NCI-H1694 treated with DMSO at 0.1 percent for 48 hours (cell line): ENCODE measurements around the gene POU2F3.
"Not testable (repeated sequence)": the region's sequence is repeated elsewhere in the genome, so short reads cannot be mapped to it uniquely, and the experiment has no call there.

Source experiments
- DNase-seq: peaks from one replicate; lab custom pipeline; 2025; lab: John Stamatoyannopoulos, UW

The POU2F3 gene

GRCh38 chr11:120249279-120250262 lies 9.6 kb downstream of the POU2F3 start:
- no peak for DNase-seq

GRCh38 chr11:120253377-120253776 lies 13.4 kb downstream of the POU2F3 start:
- not testable (repeated sequence) for DNase-seq

- no peak for DNase-seq
Observed at GRCh38 chr11:120254788-120255518, 15.0 kb downstream of the POU2F3 start.

DNA sequence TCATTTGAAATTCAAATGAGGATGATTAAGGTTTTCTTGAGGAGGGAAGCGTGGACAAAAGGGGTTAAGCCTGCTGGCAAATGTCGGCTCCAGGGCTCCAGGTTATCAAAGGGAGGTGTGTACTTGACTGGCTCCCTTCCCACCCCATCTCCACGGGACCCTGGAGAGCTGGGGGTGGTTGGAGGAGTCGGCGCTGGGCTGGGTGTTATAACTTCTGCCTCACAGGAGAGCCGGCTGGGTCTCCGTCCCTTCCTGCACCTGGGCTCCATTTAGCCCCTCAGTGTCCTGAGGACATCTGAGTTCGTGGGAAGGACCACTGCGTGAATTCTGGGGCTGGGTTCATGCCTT lies 15.6 kb downstream of the POU2F3 start:
- DNase-seq = no peak

GRCh38 chr11:120256178-120256577 lies 16.2 kb downstream of the POU2F3 start:
- DNase-seq = no peak

- DNase-seq = no peak
Observed at GRCh38 chr11:120256779-120257178, 16.8 kb downstream of the POU2F3 start.

DNA sequence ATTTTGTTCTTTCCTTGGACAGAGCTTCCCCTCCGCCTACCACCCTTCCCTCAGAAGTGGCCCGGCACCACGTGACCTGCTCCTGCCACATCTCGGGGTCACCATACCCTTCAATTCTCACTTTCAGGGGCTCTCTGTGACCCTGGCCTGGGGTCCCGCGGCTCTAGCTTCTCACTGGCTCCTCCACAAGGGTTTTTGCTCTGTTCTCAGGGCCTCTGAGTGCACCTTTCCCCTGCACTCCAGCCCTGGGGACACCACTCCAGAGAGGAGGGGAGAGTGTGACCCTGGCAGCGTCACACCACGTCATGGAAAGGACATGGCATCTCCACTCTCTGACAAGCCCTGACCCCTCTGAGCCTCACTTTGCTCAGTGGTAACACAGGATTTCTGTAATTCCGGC lies 17.4 kb downstream of the POU2F3 start:
- no peak for DNase-seq

- DNase-seq = no peak
Observed at GRCh38 chr11:120258661-120259060, 18.7 kb downstream of the POU2F3 start.

DNA sequence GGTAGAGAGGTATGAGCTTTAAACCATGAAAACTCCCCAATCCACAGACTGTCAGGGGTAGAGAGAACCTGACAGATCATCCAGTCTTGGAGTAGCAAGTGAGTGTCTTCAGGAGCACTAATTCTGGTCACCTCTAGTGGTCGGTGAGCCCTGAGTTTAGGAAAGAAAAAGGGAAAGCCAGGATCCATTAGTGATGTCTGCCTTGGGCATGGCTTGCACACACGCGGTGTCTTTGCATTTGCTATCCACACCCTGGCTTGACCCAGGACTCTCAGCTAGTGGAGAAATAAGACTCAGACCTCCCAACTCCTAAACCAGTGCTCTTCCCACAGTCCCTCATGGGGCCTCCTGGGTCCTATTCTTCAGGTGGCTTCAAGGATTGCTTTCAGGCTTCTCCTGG lies 19.3 kb downstream of the POU2F3 start:
- no peak for DNase-seq

GRCh38 chr11:120259988-120260565 lies 20.1 kb downstream of the POU2F3 start:
- DNase-seq = no peak

DNA sequence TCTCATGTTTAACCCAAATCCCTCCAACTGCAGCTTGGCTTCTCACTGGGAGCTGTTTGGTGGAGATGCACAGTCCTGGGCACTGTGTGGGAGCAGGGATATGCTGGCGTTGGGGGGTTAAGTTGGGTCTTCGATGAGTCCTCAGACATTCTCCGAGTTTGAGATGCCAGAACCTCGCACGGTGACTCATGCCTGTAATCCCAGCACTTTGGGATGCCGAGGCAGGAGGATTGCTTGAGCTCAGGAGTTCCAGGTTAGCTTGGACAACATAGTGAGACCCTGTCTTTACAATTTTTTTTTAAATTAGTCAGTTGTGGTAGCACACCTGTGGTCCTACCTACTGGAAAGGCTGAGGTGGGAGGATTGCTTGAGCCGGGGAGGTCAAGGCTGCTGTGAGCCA lies 20.7 kb downstream of the POU2F3 start:
- no peak for DNase-seq

DNA sequence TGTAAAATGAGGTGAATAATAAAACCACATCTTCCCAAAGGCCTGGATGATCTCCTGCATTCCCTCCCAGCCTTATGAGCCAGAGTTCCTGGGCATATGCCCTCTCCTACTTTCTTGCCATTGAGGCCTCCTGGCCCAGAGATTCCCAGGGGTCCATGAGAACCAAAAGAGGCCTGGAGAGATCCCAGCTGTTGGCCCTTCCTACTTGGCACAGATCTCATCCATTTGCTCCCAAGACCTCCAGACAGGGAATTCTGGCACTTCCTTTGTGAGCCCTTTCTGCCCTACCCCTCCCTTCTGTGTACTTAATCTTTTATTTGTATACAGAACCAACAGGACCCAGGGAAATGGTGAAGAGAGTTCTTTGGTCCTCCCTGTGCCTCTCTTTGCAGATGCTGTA lies 21.4 kb downstream of the POU2F3 start:
- DNase-seq = no peak

GRCh38 chr11:120261931-120262330 lies 22.0 kb downstream of the POU2F3 start:
- no peak for DNase-seq

DNA sequence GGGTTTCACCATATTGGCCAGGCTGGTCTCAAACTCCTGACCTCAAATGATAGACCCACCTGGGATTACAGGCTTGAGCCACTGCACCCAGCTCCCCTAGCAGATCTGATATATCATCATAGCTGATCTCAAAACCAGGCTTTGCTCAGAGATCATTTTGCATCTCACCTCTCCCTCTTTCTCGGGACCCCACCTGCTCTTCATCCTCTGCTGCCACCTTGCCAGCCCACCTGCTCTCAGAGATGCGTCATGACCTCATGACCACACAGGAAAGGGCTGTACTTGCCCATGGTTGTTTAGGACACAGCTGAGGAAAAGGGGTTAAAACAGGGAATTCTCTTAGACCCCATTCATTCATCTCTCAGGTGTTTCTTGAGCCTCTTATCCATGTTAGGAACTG lies 27.4 kb downstream of the POU2F3 start:
- DNase-seq = no peak

- DNase-seq = no peak
Observed at GRCh38 chr11:120268686-120269085, 28.7 kb downstream of the POU2F3 start.

DNA sequence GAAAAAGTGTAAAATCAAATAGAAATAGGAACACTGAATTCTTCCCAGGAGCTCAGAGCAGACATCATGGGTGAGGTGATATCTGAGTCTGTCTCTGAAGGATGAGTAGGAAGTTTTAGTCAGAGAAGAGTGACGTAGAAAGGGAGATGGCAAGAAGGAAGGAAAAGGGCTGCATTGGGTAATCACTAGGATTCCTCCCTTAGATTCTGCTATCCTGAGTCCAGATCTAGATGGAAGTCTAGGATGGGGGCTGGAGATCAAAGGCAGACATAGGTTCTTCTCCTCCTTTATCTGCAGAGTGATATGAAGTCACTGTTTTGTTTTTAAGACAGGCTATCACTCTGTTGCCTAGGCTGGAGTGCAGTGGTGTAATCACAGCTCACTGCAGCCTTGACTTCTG lies 30.4 kb downstream of the POU2F3 start:
- DNase-seq = no peak

- DNase-seq = no peak
Observed at GRCh38 chr11:120271672-120272071, 31.7 kb downstream of the POU2F3 start.

GRCh38 chr11:120272303-120272702 lies 32.4 kb downstream of the POU2F3 start:
- DNase-seq = no peak

GRCh38 chr11:120273432-120273831 lies 33.5 kb downstream of the POU2F3 start:
- no peak for DNase-seq

GRCh38 chr11:120273956-120274355 lies 34.0 kb downstream of the POU2F3 start:
- not testable (repeated sequence) for DNase-seq

DNA sequence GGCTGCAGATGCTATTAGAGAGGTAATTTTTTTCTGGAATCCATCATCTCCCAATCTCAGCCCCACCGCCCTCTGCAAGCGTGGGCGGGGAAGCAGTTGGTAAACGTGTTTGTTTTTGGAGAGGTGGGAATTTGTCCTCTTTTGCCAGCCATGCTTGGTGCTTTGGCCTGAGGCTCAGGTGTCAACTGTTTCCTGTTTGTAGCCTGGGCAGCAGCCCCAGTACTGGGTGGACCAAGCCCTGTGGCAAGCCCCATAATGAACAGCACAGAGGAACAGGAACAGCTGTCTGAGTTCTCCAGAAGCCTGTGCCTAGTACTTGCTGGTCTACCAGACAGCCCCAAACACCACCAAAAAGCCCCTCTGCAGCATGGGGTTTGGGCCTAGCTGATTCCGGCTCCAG lies 39.6 kb downstream of the POU2F3 start:
- DNase-seq = no peak

DNA sequence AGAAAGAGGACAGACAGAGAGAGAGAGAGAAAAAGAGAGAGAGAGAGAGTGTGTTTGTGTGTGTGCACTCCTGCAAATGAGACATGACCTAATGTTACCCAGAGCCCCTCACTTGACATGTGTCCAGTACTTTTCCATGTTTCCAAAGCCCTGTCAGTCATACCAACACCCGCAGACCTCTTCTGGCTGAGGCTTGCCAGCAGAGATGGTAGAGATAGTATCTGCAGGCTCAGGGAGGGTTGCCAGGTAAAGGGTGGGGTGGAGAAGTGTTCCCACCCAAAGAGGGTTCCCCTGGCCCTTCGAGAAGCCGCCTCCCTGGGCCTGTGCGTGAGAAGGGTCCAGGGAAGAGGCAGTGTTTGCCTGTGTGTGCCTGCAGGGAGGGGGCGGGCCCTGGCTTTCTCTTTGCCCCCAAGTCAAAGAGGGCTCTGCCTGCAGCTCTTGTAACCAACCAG lies 40.7 kb downstream of the POU2F3 start:
- DNase-seq = no peak
